Prostate gland (tissue), 2 donors: ENCODE measurements around the gene KIN. TPM values are rescaled to one million over a fixed set of nuclear protein-coding genes. Genes with fewer than 3 reads are reported as not detected.
"Not testable (repeated sequence)": the region's sequence is repeated elsewhere in the genome, so short reads cannot be mapped to it uniquely, and the experiment has no call there.

Source experiments
- DNase-seq: peaks from one replicate; pipeline ENCODE4 v3.0.0-alpha.2; 2019; ENCODE audit warnings: low spot score
- H3K27ac ChIP-seq, 2 donors: fragments of 200-600 bp; sonication (generic); 2 replicates each; pipeline ENCODE4 v1.5.1; 2017 to 2019
- H3K27me3 ChIP-seq: fragments of 200-600 bp; sonication (generic); replicated peaks from 2 replicates; pipeline ENCODE4 v1.5.1; 2019; ENCODE audit not compliant: insufficient read depth
- H3K36me3 ChIP-seq, 2 donors: fragments of 200-600 bp; sonication (generic); 1 replicate in 1 of 2; 2 replicates in 1 of 2; pipeline versions ENCODE4 v1.5.1 to v1.8.1; 2017 to 2019
- H3K4me1 ChIP-seq: fragments of 200-600 bp; sonication (generic); replicated peaks from 2 replicates; pipeline ENCODE4 v1.5.1; 2019
- H3K4me3 ChIP-seq, 2 donors: fragments of 200-600 bp; sonication (generic); 2 replicates each; pipeline ENCODE4 v1.5.1; 2017 to 2019
- H3K9me3 ChIP-seq: fragments of 200-600 bp; sonication (generic); 2 replicates; pipeline ENCODE4 v1.5.1; 2017
- CTCF ChIP-seq, 4 experiments: fragments of 200-600 bp in 2 of 4; fragments of 450-650 bp in 2 of 4; sonication (generic) in 2 of 4; IDR thresholded peaks; 1 replicate in 3 of 4; 2 replicates in 1 of 4; pipeline ENCODE4 v1.5.1; 2016 to 2019; ENCODE audit warnings: antibody characterized with exemption in 4 of 4, mild to moderate bottlenecking in 2 of 4, moderate library complexity in 2 of 4
- POLR2A ChIP-seq: fragments of 450-650 bp; IDR thresholded peaks from one replicate; pipeline ENCODE4 v1.6.1; 2016; ENCODE audit warnings: antibody characterized with exemption, mild to moderate bottlenecking
- POLR2AphosphoS5 ChIP-seq: sonication (generic); formaldehyde crosslinking; IDR thresholded peaks from one replicate; pipeline ENCODE4 v1.6.1; 2017; ENCODE audit warnings: antibody characterized with exemption
- WGBS: methylation state at CpG from one replicate; pipeline ENCODE4 v1.1.5; 2018; 5-methylcytosine and 5-hydroxymethylcytosine counted together
- intact Hi-C: fragments of 100-400 bp; cut with DNase I; formaldehyde crosslinking; loops from one replicate; pipeline ENCODE4 v1.14.2; 2022
- total RNA-seq, 2 donors: library from RNA; depleted of rRNA; stranded (reverse); fragments of >200 nt; gene quantifications; one replicate each; pipeline ENCODE4 v1.1.0, GENCODE V29; 2016

The KIN gene
- total RNA-seq, 2 donors from 2014 or later = 7.0 to 11.1 TPM

- H3K27ac ChIP-seq = peak overlapping the region; percentile 80
- TF ChIP-seq POLR2AphosphoS5 (no peak), POLR2A (no peak), CTCF (IDR thresholded peaks at IDR 0.05) (no peak)
- no peak for DNase-seq
- no peaks in the 10 kb centered on the region for H3K36me3 ChIP-seq
- peak overlapping the region; percentile 71 to 90 for H3K4me3 ChIP-seq
- no peaks in the 10 kb centered on the region for H3K4me1 ChIP-seq
- intact Hi-C loops = no loop called here
- no peaks in the 10 kb centered on the region for H3K27me3 ChIP-seq
- 6% methylated on average over 10 of the region's 26 CpGs for WGBS
- H3K9me3 ChIP-seq = no peaks in the 10 kb centered on the region
Observed at GRCh38 chr10:7787150-7787856, 490 bp downstream of the KIN start.

GRCh38 chr10:7786430-7786829, 1.4 kb downstream of the KIN start:
- Histone ChIP-seq H3K27ac (no peak overlapping the region), H3K9me3 (no peaks in the 10 kb centered on the region), H3K27me3 (no peaks in the 10 kb centered on the region), H3K36me3 (no peaks in the 10 kb centered on the region), H3K4me3 (no peak overlapping the region), H3K4me1 (no peaks in the 10 kb centered on the region)
- intact Hi-C loops = no loop called here
- no peak for DNase-seq
- no peak for TF ChIP-seq POLR2AphosphoS5
- no peak for TF ChIP-seq CTCF (IDR thresholded peaks at IDR 0.05)
- TF ChIP-seq POLR2A = no peak
- WGBS = 77% methylated on average over 3 of the region's 3 CpGs

GRCh38 chr10:7782194-7782593, 5.6 kb downstream of the KIN start:
- H3K27ac ChIP-seq, H3K27me3 ChIP-seq, H3K4me3 ChIP-seq, H3K9me3 ChIP-seq, H3K4me1 ChIP-seq, intact Hi-C loops, H3K36me3 ChIP-seq, DNase-seq: not testable (repeated sequence)
- 96% methylated on average over 6 of the region's 6 CpGs for WGBS

GRCh38 chr10:7776777-7777176, 11.0 kb downstream of the KIN start:
- Histone ChIP-seq H3K27ac (no peak overlapping the region), H3K4me3 (no peak overlapping the region), H3K9me3 (no peaks in the 10 kb centered on the region), H3K4me1 (no peaks in the 10 kb centered on the region), H3K36me3 (peaks cover 0 to 3% of the 10 kb centered on the region in 2 donors), H3K27me3 (no peaks in the 10 kb centered on the region)
- 97% methylated on average over 2 of the region's 2 CpGs for WGBS
- intact Hi-C loops = no loop called here
- no peak for DNase-seq
- TF ChIP-seq POLR2A (no peak), POLR2AphosphoS5 (no peak), CTCF (IDR thresholded peaks at IDR 0.05) (no peak)

GRCh38 chr10:7773845-7774801, 13.7 kb downstream of the KIN start:
- peak; percentile 88 for DNase-seq
- H3K9me3 ChIP-seq = no peaks in the 10 kb centered on the region
- TF ChIP-seq POLR2A = no peak
- TF ChIP-seq CTCF (IDR thresholded peaks at IDR 0.05) = no peak
- TF ChIP-seq POLR2AphosphoS5 = peak; percentile 66
- no peaks in the 10 kb centered on the region for H3K4me1 ChIP-seq
- no peak overlapping the region for H3K27ac ChIP-seq
- intact Hi-C loops = no loop called here
- H3K27me3 ChIP-seq = no peaks in the 10 kb centered on the region
- WGBS = 41% methylated on average over 10 of the region's 10 CpGs
- no peak overlapping the region for H3K4me3 ChIP-seq
- H3K36me3 ChIP-seq = peaks cover 0 to 3% of the 10 kb centered on the region in 2 donors
